Measurements from ENCODE around the gene WDFY4. TPM values are rescaled to one million over a fixed set of nuclear protein-coding genes. Genes with fewer than 3 reads are reported as not detected.

The WDFY4 gene
- total RNA-seq, 1 donor from 2014 or later = 6.4 TPM

DNA sequence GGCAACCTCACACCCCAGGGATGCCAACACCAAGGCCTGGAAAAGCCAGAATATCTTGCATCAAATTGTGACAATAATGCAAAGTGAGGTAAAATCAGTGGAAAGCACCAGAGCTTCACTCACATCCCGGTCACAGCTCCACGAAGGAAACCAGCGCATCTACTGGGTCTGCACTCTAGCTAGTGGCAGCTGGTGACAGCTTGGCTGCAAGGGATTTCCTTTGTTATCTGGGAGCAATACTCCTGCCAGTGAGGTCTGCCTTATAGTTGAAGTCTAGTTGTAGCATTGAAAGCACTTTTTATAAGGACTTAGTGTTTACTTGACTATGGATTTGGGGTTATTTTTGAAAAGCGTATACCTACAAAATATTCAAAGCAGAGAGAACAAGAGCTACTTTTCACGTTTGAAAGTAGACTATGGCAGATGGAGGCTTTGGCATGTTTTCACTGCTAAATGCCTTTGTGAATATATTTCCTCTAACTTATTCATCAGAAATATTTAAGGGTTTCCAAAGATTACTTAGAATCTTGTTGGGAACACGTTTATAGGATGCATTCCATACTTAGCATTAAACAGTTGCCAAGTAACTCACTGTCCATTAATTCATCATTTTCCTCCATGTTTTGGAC is 26.1 kb downstream of the WDFY4 start:
- Histone ChIP-seq H3K27ac (no peak overlapping the region), H3K36me3 (no peaks in the 10 kb centered on the region), H3K4me3 (no peak overlapping the region), H3K4me1 (no peaks in the 10 kb centered on the region), H3K9me3 (no peaks in the 10 kb centered on the region), H3K27me3 (no peaks in the 10 kb centered on the region)
- intact Hi-C loops (cut with DNase I) = loop anchor here (5.0 kb wide), 1 partner anchor 682 kb away; no protein-coding TSS in a partner anchor
- no peak for DNase-seq (ENCODE audit: extremely low spot score in 2 of 2)
- TF ChIP-seq POLR2AphosphoS5 (IDR thresholded peaks at IDR 0.05; ENCODE audit: insufficient read depth in 1 of 2, low read depth in 1 of 2) (no peak), POLR2A (IDR thresholded peaks at IDR 0.05) (no peak), CTCF (IDR thresholded peaks at IDR 0.05) (no peak)

DNA sequence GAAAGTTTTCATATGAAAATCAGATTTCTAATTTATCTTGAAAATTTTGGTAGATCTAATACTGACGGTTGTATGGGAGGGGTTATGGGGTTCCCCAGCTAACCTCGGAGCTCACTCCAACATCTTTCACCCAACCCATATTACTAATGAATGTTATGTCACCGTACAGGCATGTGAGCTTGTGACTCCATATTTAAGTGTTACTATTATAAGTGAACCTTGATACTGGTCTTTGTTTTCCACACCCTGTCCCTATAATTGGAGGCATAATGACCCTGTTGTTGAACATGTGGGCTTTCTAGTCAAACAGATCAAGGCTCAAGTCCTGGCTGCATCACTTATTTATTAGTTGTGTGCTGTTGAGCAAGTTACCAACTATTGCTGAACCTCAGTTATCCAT is 27.2 kb downstream of the WDFY4 start:
- no peaks in the 10 kb centered on the region for H3K9me3 ChIP-seq
- intact Hi-C loops (cut with DNase I) = loop anchor here (5.0 kb wide), 1 partner anchor 680 kb away; no protein-coding TSS in a partner anchor
- no peak overlapping the region for H3K4me3 ChIP-seq
- TF ChIP-seq CTCF (IDR thresholded peaks at IDR 0.05) = no peak
- no peak for TF ChIP-seq POLR2AphosphoS5 (IDR thresholded peaks at IDR 0.05; ENCODE audit: insufficient read depth in 1 of 2, low read depth in 1 of 2)
- no peak for TF ChIP-seq POLR2A (IDR thresholded peaks at IDR 0.05)
- H3K27me3 ChIP-seq = no peaks in the 10 kb centered on the region
- no peaks in the 10 kb centered on the region for H3K36me3 ChIP-seq
- no peak for DNase-seq (ENCODE audit: extremely low spot score in 2 of 2)
- H3K27ac ChIP-seq = no peak overlapping the region
- no peaks in the 10 kb centered on the region for H3K4me1 ChIP-seq

GRCh38 chr10:48714088-48714487 is 29.4 kb downstream of the WDFY4 start:
- Histone ChIP-seq H3K4me1 (no peaks in the 10 kb centered on the region), H3K9me3 (no peaks in the 10 kb centered on the region), H3K27me3 (no peaks in the 10 kb centered on the region), H3K27ac (no peak overlapping the region), H3K36me3 (no peaks in the 10 kb centered on the region), H3K4me3 (no peak overlapping the region)
- DNase-seq (ENCODE audit: extremely low spot score in 2 of 2) = no peak
- intact Hi-C loops (cut with DNase I) = loop anchor here (5.0 kb wide), 1 partner anchor 678 kb away; no protein-coding TSS in a partner anchor
- no peak for TF ChIP-seq POLR2A (IDR thresholded peaks at IDR 0.05)
- no peak for TF ChIP-seq POLR2AphosphoS5 (IDR thresholded peaks at IDR 0.05; ENCODE audit: insufficient read depth in 1 of 2, low read depth in 1 of 2)
- no peak for TF ChIP-seq CTCF (IDR thresholded peaks at IDR 0.05)

DNA sequence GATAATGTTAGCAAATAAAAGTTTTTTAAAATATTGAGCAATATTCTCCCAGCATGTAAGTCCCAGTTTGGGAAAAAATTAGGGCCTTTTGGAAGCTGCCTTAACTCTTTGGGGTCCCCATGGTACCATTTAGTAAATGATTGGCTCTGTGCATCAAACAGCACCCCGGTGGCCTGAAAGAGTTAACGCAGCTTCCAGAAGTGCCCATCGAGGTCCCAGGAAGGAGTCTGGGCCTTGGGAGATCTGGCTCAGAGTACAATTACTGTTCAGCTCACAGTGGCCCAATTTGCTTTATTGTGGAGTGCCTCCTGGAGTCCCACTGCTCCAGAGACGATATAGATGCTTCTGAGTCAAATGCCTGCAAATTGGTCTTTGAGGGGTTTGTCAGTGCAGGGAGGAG is 31.7 kb downstream of the WDFY4 start:
- Histone ChIP-seq H3K27ac (no peak overlapping the region), H3K36me3 (no peaks in the 10 kb centered on the region), H3K4me3 (no peak overlapping the region), H3K4me1 (no peaks in the 10 kb centered on the region), H3K9me3 (no peaks in the 10 kb centered on the region), H3K27me3 (no peaks in the 10 kb centered on the region)
- DNase-seq (ENCODE audit: extremely low spot score in 2 of 2) = no peak
- TF ChIP-seq CTCF (IDR thresholded peaks at IDR 0.05) = no peak
- TF ChIP-seq POLR2AphosphoS5 (IDR thresholded peaks at IDR 0.05; ENCODE audit: insufficient read depth in 1 of 2, low read depth in 1 of 2) = no peak
- TF ChIP-seq POLR2A (IDR thresholded peaks at IDR 0.05) = no peak
- intact Hi-C loops (cut with DNase I) = no loop called here

- no peak for DNase-seq (ENCODE audit: extremely low spot score in 2 of 2)
- Histone ChIP-seq H3K27ac (no peak overlapping the region), H3K4me1 (no peaks in the 10 kb centered on the region), H3K9me3 (no peaks in the 10 kb centered on the region), H3K36me3 (no peaks in the 10 kb centered on the region), H3K4me3 (no peak overlapping the region), H3K27me3 (no peaks in the 10 kb centered on the region)
- TF ChIP-seq CTCF (IDR thresholded peaks at IDR 0.05) = no peak
- TF ChIP-seq POLR2A (IDR thresholded peaks at IDR 0.05) = no peak
- TF ChIP-seq POLR2AphosphoS5 (IDR thresholded peaks at IDR 0.05; ENCODE audit: insufficient read depth in 1 of 2, low read depth in 1 of 2) = no peak
- intact Hi-C loops (cut with DNase I) = no loop called here
Observed at GRCh38 chr10:48720611-48721010, 35.9 kb downstream of the WDFY4 start.
